ENCODE data around the gene DBI.

DNA sequence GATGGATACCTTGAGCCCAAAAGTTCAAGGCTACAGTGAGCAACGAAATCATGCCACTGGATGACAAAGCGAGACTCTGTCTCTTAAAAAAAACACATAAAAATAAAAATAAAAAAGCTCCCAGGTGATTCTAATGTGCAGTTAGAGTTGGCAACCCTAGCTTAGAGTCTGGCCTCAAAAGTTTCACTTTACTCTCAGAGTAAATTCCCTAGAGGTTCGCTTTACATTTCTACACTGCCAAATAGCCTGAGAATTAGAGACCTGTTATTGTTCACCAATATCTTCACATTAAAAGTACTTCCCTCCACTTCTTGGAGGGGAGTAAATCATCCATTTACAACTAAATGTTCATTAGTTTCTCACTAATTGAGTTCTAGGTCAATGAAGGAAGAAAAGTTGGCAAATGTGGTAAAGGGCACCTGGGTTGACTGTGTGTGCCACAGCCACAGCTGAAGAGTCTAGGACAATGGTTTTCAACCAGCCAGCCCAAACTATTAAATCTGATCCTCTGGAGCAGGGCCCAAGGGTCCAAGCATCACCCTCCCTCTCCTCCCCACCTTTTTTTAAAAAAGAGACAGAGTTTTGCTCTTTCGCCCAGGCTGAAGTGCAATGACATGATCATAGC lies 49.6 kb downstream of the DBI start:
- no peak for TF ChIP-seq TAF1 (IDR thresholded peaks at IDR 0.05; ENCODE audit: low read depth)
- no peak for TF ChIP-seq RAD21 (IDR thresholded peaks at IDR 0.05; ENCODE audit: low read depth)
- TF ChIP-seq ZBTB7A (IDR thresholded peaks at IDR 0.05; ENCODE audit: low read depth) = no peak
